Fibroblast of the aortic adventitia (primary cell): ENCODE results near the gene ERCC5. TPM values are rescaled to one million over a fixed set of nuclear protein-coding genes. Genes with fewer than 3 reads are reported as not detected.

ENCODE experiments used
- DNase-seq: peaks from one replicate; pipeline ENCODE4 v3.0.0-alpha.2; 2010; ENCODE audit warnings: low read depth
- H3K4me3 ChIP-seq: 2 replicates; pipeline ENCODE4 v1.5.1; 2011; ENCODE audit warnings: low read depth, mild to moderate bottlenecking, control low read depth, low read length, moderate library complexity
- total RNA-seq: library from RNA; depleted of rRNA; stranded (reverse); fragments of >200 nt; gene quantifications from 2 replicates; pipeline ENCODE4 v1.2.3, GENCODE V29; 2012; ENCODE audit warnings: low replicate concordance
- TF ChIP-seq, protein P1 (sequence below): IDR thresholded peaks from 2 replicates; pipeline ENCODE4 v1.5.1; 2011; ENCODE audit warnings: mild to moderate bottlenecking, low read length, control low read depth, inconsistent platforms; ENCODE audit not compliant: insufficient read depth

Gene ERCC5
- 54.4 and 98.0 TPM in 2 replicates for total RNA-seq

DNA sequence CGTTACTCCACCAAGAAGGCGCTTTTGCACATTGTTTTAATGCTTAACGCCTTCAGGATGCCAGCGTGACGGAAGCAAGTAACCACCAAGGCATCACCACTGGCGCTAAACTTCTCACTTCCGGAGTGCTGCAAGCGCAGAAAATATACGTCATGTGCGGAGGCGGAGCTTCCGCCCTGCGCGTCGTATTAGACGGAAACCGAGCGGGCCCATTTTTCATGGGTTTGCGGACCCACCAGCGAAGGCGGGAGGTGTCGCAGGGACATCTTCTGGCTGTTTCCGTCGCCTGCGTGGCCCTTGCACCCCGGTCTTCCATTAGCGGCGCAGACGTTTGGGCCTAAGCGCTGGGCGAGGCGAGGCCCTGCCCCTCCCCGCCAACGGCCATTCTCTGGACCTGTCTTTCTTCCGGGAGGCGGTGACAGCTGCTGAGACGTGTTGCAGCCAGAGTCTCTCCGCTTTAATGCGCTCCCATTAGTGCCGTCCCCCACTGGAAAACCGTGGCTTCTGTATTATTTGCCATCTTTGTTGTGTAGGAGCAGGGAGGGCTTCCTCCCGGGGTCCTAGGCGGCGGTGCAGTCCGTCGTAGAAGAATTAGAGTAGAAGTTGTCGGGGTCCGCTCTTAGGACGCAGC, at the start of gene ERCC5:
ERCC5 (plus strand) TSS at position 403 of the 631 bp plus-strand sequence. CDS start 235 bp downstream, outside the sequence.
- TF ChIP-seq, protein P1, sequence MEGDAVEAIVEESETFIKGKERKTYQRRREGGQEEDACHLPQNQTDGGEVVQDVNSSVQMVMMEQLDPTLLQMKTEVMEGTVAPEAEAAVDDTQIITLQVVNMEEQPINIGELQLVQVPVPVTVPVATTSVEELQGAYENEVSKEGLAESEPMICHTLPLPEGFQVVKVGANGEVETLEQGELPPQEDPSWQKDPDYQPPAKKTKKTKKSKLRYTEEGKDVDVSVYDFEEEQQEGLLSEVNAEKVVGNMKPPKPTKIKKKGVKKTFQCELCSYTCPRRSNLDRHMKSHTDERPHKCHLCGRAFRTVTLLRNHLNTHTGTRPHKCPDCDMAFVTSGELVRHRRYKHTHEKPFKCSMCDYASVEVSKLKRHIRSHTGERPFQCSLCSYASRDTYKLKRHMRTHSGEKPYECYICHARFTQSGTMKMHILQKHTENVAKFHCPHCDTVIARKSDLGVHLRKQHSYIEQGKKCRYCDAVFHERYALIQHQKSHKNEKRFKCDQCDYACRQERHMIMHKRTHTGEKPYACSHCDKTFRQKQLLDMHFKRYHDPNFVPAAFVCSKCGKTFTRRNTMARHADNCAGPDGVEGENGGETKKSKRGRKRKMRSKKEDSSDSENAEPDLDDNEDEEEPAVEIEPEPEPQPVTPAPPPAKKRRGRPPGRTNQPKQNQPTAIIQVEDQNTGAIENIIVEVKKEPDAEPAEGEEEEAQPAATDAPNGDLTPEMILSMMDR: no peak
- peak within 1 kb of the TSS; percentile 98 for H3K4me3 ChIP-seq
- DNase-seq: peak; percentile 96

DNA sequence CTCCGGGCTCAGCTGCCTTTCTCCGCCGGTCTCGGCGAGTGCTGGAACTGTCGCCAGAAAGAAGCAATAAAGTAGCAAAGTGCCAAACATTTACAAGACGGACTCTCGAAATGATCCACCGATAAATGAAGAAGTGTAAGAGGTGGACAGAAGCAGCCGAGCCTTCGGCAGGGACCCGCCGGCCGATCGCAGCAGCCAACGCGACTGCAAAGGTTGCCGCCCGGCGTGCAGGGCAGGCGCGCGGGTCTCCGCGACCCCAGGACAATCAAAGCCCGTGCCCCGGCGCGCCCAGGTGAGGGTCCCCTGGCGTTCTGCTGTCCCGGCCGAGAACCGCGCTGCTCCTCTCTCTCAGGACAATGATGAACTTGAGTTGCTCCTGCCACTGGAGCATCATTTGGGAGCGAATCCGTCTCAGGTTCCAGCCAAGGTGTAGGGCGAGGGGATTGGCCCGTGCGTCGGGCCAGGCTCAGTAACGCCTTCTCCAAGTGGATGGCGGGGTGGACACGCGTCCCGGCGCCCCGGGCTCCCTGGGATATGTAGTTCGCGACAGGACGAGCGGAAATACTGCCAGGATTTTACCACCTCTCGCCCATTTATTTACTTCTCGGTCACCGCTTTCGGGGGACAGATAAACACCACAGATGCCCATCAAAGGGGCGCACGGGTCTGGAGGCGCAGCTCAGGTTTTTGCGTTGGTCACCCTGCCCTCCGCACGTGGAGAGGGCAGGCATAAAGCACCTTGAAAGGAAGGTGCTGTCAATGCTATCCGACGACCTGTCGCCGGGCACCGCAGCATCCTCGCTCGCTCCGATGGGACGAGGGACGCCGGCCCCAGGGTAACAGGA, 47.0 kb upstream of the ERCC5 start, which contains the start of the genes BIVM and POGLUT2:
BIVM (plus strand) TSS at position 539 of the 845 bp plus-strand sequence. CDS start 8,149 bp downstream, outside the sequence.
POGLUT2 (minus strand) TSS at position 396 of the 845 bp plus-strand sequence; CDS start at position 90, 306 bp downstream.
- DNase-seq: peak; percentile 89
- peak within 1 kb of the TSS; percentile 94 for H3K4me3 ChIP-seq
- TF ChIP-seq, protein P1: no peak

DNA sequence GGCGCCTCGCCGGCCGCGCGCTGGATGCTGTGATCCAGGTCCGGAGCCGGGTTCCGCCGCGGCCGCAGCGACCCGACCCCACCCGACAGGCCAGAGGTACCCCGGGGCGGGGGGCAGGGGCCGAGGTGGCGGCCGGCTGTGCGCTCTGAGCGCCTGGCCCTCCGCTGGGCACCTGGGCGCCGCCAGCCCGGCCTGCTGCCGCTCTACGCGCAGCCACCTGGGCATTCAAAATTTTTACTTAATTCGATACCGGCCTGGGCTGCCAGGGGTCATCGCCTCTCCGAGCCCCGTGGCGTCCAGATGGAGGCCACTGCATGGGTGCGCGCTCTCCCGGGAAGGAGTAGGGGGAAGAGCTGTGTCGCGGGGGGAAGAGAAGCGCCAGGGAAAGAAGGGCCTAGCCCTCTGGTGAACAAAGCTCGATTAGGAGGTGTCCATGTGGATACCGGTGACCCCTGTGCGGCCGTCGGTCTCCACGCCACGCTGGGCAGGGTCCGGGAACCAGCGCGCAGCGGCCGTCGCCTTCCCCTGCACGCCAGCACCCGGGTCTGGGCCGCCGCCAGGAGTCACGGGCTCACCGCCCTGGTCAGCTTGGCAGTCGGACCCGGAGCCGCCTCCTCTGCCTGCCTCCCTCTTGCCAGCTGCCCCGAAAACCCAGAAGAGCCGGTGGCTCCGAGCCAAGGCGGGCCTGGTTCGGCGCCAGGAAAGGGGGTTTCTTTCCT, 46.2 kb upstream of the ERCC5 start:
- DNase-seq: peak; percentile 30
- peak overlapping the region; percentile 94 for H3K4me3 ChIP-seq
- TF ChIP-seq, protein P1: peak; percentile 1

DNA sequence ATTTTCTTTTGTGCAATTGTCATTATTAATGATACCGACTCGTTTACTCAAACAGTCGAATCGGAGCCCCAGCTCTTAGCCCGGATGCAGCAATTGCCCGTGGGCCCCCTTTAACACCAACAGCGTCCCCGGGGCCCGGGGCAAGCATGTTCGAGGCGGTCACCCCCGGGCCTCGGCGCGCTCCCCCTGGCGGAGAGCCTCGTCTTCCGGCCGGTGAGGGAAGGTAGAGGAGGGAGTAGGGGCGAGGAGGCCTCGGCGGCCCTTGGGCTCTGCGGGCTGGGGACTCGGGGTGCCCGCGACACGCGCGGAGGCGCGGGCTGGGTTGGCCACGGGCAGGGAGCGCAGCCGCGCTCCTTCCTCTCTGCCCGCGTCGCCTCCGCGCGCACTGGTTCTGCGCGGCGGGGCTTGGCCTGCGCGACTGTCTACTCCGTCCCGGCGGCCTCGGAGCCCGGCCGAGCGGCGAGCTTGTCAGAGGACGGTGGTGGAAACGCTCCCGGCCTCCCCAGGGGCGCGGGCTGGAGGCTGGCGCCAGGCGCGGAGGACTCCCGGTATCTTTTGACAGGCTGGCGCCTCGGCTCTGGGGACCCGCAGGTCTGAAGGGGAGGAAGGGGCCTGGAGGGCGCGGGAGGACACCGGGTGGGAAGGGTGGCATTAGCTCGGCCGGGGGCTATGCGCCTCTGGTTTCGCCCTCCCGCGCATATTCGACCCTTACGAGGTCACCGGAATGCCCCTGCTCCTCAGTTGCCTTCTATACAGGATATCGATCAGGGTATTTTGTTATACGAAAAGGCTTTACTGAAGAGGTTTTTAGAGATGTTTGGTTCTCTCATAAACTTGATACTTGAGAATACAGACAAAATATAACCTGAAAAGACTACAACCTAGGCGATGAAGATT, 45.4 kb upstream of the ERCC5 start:
- TF ChIP-seq, protein P1: peak; percentile 75
- peak; percentile 72 for DNase-seq
- H3K4me3 ChIP-seq: peak overlapping the region; percentile 94

DNA sequence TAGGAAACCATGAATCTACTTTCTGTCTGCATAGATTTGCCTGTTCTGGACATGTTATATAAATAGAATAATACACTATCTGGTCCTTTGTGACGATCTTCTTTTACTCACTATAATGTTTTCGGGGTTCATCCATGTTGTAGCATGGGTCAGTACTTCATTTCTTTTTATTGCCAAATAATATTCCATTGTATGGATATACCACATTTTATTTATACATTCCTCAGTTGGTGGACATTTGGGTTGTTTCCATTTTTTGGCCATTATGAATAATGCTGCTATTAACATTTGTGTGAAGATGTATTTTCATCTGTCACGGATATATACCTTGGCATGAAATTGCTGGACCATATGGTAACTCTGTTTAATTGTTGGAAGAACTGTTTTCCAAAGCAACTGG, 40.2 kb upstream of the ERCC5 start:
- DNase-seq: no peak
- TF ChIP-seq, protein P1: no peak

DNA sequence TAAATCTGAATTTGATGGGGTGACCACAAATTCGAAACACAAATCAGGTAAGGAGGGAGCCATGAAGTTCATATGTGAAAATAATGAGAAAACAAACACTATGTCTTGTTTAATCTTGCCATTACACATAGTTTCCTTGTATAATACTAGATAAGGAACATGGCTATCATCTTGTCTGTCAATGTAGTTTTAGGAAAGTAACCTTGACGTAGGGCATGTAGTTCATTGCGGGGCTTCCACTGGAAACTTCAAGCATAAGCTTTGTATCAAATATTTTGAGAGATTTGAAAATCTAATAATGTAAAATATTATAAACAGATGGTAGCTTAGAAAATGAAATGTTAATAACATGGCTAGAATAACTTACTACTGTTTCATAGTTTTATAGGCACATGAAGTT, 38.1 kb upstream of the ERCC5 start:
- no peak for DNase-seq
- no peak overlapping the region for H3K4me3 ChIP-seq
- TF ChIP-seq, protein P1: no peak

More for the DNA sequence above, 40.2 kb upstream of the ERCC5 start:
- no peak overlapping the region for H3K4me3 ChIP-seq
